ENCODE results near the gene USP50. TPM values are rescaled to one million over a fixed set of nuclear protein-coding genes. Genes with fewer than 3 reads are reported as not detected.
"Not testable (repeated sequence)": the region's sequence is repeated elsewhere in the genome, so short reads cannot be mapped to it uniquely, and the experiment has no call there.

Gene USP50
- under 1 TPM in 8 of 12 donors, not detected in 4; 0.18 to 0.69 (median 0.46) TPM for polyA plus RNA-seq (ENCODE audit: insufficient read length in 12 of 12)
- long read RNA-seq, donor 1: 0 reads
- long read RNA-seq, donor 2: 0 reads
- long read RNA-seq, donor 3: 0 reads
- long read RNA-seq, donor 4: 0 reads
- long read RNA-seq, donor 5: 0 reads
- long read RNA-seq, donor 6: 0 reads
- long read RNA-seq, donor 7: 0 reads
- long read RNA-seq, donor 8: 0 reads
- long read RNA-seq, donor 9: 0 reads
- long read RNA-seq, donor 10: 0 reads
- long read RNA-seq, donor 11: 0 reads

GRCh38 chr15:50546566-50546965, at the start of gene USP50:
TSS of gene USP50 (minus strand) at chr15:50546666. CDS start at chr15:50546525, 141 bp downstream.
- DNase-seq: no peak

GRCh38 chr15:50594311-50594710, 47.8 kb upstream of the USP50 start:
- DNase-seq: no peak

DNA sequence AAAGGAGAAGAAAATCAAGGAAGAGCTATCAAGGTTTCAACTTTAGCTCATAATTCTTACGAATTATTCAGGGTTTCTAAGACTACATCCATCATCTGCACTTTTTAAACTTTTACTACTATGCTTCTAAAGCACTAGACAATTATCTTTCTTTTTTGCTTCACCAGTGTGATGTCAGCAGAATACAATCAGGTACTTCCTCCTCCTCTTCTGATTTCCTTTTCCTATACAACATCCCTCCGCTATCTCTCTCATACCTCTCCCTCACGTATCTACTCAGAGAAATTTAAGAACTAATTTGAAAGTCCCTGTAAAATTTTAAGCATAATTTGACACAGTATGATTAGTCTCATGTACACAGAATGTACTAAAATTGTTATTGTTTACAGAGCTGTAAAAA, 47.3 kb upstream of the USP50 start:
- DNase-seq: no peak

- DNase-seq: no peak
Measured at GRCh38 chr15:50590288-50590687, 43.8 kb upstream of the USP50 start.

GRCh38 chr15:50577492-50577891, 31.0 kb upstream of the USP50 start:
- DNase-seq: no peak

DNA sequence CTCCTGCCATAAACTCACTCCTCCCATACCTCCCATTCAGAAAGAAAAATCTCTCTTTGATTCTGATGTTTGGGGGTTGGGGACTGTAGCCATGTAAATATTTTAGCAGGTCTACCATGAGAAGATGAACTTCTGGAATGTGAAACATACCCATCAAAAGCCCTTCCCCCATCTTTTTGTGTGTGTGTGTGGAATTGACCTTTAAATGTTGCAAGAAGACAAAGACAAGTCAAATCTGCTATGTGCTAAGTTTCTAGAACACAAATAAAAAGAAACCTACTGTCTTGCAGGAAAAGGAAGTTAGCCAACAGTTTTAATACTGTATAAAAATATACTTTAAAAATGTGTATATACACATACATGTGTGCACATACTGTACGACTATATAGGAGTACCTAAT, 29.7 kb upstream of the USP50 start:
- DNase-seq: no peak

DNA sequence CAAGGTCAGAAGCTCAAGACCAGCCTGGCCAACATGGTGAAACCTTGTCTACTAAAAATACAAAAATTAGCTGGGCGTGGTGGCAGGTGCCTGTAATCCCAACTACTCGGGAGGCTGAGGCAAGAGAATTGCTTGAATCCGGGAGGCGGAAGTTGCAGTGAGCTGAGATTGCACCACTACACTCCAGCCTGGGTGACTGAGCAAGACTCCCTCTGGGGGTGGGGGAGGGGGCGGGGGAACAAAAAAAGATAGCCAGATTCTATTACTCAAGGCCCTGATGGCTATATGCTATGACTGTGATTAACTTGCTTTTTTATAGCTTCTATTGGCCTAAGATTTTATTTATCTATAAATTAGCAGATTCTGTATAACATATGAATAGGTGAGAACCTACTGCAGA, 27.4 kb upstream of the USP50 start:
- not testable (repeated sequence) for DNase-seq

- no peak for DNase-seq
Measured at GRCh38 chr15:50563756-50564155, 17.3 kb upstream of the USP50 start.

DNA sequence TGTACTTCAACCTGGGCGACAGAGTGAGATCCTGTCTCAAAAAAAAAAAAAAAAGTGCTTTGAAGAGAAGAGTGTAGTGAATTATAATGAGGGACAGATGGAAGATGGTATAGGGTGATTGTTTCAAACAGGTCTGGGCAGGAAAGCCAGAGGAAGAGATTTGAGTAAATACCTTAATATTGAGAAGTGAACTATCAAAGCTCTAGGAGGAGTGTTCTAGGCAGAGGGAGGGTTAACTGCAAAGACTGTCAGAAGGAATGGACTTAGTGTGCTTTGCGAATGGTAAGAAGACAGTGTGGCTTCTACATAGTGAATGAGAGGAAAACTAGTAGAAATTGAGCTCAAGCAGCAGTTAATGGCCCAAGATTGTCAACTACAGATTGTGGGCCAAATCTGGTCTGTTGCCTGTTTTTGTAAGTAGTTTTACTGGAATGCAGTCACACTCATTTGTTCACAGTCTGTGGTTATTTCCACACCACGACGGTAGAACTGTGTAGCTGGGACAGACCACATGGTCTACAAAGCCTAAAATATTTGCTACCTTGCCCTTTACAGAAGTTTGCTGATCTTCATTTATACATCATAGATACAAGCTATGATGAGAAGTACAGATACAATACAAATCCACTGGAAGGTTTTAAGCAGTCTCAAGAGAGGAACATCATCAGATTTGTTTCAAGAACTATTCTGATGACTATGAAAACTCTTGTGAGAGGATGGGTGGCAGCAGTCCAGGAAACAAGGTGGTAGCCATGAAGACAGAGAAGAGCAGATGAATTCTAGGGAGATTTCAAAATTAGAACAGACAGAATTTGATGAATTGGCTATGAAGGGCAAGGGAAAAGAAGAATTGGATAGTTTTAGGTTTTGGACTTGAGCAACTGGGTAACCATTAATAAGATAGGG, 16.5 kb upstream of the USP50 start:
- DNase-seq: no peak

DNA sequence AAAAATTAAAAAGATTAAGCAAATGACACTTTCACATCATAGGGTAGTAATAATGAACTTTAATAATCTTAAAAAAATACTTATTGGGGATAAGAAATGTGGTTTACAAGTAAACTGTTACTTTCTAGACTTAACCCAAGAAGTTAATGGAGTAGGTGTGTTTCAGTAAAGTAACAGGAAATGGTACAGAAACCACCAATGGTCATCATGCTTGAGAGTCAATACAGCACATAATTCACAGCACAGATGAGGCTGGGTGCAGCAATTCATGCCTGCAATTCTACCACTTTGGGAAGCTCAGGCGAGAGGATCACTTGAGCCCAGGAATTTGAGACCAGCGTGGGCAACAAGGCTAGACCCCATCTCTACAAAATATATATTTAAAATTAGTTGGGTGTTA, 11.5 kb upstream of the USP50 start:
- no peak for DNase-seq

DNA sequence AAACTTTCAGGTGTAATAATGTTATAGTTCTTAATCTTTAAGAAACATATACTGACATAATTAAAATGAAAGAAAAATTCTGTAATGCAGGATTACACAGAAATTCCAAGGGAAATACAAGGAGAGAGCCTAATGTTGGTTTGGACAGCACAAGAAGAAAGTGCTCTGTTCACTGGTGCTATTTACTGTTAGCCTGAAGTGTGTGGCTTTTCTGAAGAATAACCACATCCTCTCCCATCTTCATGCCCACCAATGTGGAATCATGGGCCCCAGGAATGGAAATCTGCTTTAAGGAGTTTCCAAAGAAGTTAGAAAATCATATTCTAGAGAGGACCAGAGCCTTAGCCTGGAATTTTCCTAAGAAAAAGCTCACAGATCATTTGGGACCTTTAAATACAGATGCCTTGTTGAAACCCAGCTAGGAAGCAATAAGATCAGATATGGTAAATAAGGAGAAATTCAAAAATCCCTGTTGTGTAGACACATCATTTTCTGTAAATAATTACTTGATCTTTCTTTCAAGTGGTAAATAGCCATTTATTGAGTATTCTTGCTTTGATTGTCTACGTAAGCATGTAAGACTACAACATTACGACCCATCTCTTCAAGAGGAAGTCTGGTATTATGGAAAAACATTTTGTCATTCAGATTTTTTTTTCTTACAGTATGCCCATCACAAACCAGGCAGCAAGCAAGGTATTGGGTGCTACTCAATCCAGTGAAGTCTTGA, 10.3 kb upstream of the USP50 start:
- DNase-seq: no peak

- DNase-seq: no peak
Measured at GRCh38 chr15:50552238-50552637, 5.8 kb upstream of the USP50 start.

DNA sequence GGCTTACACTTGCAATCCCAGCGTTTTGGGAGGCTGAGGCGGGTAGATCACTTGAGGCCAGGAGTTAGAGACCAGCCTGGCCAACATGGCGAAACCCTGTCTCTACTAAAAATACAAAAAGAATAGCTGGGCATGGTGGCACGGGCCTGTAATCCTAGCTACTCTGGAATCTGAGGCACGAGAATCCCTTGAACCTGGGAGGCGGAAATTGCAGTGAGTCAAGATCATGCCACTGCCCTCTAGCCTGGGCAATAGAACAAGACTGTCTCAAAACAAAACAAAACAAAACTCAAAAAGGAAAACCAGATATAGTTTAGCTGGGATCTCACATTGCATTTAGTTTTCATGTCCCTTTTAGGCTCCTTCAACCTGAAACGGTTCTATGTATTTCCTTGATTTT, 2.9 kb upstream of the USP50 start:
- no peak for DNase-seq

GRCh38 chr15:50544368-50544767, 2.1 kb downstream of the USP50 start:
- DNase-seq: no peak

GRCh38 chr15:50543556-50543955, 2.9 kb downstream of the USP50 start:
- no peak for DNase-seq

- DNase-seq: no peak
Measured at GRCh38 chr15:50542887-50543210, 3.6 kb downstream of the USP50 start.

- DNase-seq: no peak
Measured at GRCh38 chr15:50531766-50532165, 14.7 kb downstream of the USP50 start.

GRCh38 chr15:50531163-50531562, 15.3 kb downstream of the USP50 start:
- no peak for DNase-seq

- peak; percentile 45 for DNase-seq
Measured at GRCh38 chr15:50523851-50524251, 22.6 kb downstream of the USP50 start.

GRCh38 chr15:50519740-50520425, 26.6 kb downstream of the USP50 start:
- no peak for DNase-seq

GRCh38 chr15:50513001-50513400, 33.5 kb downstream of the USP50 start:
- no peak for DNase-seq

DNA sequence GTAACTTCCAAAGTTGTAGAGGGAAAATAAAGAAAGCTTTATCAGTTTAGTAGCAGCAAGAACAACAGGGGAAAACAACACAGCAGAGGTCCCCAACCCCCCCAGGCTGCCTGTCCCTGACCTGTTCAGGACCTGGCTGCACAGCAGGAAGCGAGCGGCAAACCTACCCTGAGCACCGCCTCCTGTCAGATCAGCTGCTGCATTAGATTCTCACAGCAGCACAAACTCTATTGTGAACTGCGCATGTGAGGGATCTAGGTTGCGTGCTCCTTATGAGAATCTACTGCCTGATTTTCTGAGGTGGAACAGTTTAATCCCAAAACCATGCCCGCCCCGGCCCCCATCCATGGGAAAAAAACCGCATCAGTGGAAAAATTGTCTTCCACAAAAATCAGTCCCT, 40.3 kb downstream of the USP50 start:
- DNase-seq: no peak
